Suppressor macrophage treated with lipopolysaccharide for 4 hours (primary cell): Measurements from ENCODE around the gene MAN1C1.
A peak's percentile ranks its signal among the peaks of the same experiment; 100 is the strongest.
"Not testable (repeated sequence)": the region's sequence is repeated elsewhere in the genome, so short reads cannot be mapped to it uniquely, and the experiment has no call there.

ENCODE experiments used
- DNase-seq: peaks from one replicate; pipeline ENCODE4 v3.0.0-alpha.2; 2020

The MAN1C1 gene

DNA sequence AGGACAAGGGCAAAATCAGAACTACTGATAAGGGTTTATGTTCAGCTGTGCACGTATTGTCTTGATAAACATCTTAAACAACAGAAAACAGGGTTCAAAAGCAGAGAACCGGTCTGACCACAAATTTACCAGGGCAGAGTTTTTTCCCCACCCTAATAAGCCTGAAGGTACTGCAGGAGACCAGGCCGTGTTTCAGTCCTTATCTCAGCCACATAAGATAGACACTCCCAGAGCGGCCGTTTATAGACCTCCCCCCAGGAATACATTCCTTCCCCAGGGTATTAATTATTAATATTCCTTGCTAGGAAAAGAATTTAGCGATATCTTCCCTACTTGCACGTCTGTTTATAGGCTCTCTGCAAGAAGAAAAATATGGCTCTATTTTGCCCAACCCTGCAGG, 19.6 kb downstream of the MAN1C1 start:
- DNase-seq, result not testable (repeated sequence)

DNA sequence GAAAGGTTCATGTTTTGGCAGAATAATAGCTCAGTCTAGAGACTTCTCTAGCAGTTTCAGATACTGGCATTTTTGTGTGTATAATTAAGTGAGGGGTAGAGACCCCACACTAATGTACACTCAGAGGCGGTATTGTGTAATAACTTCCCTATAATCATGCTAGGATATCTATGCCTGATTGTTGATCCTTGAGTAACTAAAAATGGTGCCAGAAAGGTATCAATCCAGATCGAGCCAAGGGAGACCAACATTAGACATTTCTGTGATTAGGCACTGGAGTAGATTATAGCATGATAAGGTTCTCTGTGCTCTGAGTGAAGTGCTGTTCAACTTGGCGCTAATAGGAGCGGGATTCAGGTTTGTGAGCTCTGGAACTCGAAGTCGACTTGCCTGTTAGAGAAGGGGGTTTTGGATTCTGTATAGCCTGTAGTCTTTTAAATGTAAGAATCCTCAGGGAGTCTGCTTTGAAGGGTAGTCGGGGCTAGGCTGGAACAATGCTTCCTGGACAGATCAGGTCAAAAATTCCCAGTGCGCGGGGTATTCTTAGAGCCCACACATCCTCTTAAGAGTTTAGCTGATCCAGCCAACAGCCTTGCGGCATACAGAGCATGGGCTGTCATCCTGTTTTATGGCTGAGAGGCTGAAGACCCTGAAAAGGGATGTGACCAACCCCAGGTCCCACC, 24.2 kb downstream of the MAN1C1 start:
- DNase-seq, result no peak

DNA sequence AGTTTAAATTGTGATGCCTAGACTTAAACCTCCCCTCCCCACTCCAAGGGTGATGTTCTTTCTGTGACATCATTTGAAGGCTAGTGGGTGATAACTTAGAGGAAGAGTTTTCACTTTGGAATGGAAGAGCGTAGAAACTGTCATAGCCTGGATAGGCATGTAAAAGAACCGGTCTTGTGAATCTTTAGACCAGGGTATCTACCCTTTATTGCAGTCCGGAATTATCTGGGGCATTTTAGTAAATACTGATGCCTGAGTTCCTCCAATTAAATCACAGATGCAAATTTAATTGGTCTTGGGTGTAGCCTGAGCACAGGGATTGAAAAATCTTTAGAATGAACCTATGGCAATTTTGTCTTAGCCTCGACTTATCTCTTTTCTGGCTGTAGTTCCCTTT, 24.7 kb downstream of the MAN1C1 start:
- DNase-seq, result no peak

DNA sequence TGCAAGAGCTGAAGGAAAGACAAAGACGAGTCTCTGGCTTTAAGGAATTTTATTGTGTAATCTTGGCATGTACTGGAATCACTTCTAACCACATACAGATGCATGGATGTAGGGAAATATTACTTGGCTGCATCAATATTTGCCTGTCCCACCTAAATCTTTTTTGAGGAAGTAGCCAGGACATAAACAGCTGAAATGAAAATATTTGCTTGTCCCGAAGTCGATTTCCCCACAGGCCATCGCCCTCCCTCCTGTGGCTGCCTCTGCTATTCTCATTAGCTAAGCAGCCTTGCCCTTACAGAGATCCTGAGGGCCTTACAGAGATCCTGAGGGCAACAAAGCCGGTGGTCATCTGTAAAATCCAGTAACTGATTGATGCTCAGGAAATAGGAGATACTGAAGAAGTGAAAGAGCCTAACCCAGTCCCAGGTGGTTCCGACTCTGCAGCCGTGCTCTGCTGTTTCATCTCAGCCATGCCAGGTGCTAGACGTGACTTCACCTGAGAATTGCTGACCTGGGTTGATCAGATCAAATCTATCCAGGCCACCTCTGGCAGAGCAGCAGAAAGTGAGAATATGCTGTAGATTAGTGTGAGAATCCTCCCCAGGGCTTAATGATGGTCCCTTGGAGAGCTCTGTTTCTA, 25.5 kb downstream of the MAN1C1 start:
- peak; percentile 7 for DNase-seq

DNA sequence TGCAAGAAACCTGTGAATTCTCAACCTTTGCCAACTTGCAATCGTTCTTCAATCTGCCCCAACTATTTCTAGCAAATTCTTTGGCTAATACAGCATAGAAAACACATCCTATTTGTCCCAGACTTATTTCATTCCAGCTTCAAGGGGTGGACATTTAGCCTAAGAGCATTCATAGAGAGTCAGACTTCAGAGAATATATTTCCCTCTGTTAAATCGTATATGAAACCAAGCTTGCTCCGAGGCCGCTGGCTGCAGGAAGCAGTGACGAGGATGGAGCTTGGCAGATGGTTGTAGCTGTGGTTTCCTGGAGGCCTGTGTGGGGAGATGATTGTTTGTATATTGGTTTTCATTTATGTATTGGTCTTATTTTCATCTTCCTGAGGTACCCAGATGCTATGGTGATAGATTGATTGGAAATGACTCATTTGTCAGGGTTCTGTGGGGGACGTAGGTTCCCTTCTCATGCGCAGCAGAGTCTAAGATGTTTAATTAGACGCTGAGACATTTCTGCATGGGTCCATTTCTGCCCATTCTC, 26.1 kb downstream of the MAN1C1 start:
- DNase-seq, result peak; percentile 25

DNA sequence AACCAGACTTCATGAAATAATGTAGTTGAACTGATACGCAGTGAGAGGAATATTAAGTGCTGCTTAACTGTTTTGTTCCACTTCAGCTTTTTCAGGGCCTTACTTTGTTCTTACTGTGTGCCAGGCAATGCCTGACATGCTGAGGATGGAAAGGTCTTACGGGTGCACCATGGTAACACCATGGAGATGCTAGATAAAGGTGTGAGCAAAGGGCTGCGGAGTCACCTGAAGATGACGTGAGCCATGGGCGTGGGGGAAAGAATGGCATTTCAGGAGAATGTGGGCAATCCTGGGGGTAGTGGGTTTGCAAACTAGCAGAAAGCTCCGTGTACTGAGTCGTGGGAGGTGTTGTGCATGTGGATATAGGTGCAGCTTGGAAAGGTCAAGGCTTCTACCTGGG, 27.3 kb downstream of the MAN1C1 start:
- no peak for DNase-seq

DNA sequence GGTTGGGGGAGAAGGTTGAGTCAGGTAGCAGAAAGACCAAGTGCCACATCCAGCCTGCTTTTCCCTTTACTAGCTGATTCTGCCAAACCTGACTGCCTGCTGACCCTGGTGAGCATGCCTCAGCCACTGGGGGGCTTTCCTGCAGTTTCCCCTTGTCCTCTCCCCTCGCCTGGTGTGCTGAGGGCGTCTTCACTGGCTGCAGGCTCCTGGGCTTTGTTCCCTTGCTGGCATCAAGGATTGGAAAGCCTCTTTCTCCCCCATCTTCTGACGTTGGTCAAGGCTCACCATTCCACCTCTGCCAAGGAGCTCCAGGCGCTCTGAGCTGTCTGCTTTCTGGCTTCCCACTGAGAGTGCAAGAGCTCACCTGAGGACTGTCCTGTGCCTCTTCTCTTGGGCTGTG, 28.4 kb downstream of the MAN1C1 start:
- DNase-seq, result no peak

DNA sequence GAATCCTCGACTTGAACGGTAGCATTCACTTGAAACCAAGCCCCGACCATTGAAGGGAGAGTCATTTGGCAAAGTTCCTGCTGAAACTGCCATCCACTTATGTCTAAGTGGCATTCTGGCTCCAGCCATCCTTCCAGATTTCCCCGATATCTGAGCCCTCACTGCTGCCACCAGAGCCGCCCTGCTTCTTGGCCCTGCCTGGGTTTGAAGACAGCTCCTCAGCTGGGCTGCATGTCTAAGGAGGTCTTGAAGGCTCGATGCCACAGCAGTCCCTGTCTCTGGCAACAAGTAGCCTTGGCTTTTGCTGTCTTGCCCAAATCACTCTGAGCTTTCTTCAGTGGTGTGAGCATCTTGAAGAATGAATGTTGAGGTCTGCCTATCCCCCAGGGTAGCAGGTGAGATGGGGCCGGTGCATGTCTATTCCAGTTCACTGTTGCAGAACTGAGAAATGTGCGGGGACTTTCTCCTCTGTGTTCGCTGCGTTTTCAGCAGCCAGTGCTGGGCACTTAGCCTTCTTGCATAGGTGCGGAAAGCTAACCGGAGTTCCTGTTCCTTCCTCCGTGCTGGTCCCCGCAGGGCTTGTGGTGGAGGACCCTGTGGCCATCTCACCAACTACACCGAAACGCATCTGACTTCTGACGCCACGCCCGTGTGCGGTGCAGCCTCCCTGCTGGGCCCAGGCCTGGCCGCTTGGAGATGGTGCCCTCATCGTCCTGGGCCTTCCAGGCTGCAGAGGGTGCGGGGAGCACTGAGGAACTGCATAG, 29.2 kb downstream of the MAN1C1 start:
- no peak for DNase-seq

DNA sequence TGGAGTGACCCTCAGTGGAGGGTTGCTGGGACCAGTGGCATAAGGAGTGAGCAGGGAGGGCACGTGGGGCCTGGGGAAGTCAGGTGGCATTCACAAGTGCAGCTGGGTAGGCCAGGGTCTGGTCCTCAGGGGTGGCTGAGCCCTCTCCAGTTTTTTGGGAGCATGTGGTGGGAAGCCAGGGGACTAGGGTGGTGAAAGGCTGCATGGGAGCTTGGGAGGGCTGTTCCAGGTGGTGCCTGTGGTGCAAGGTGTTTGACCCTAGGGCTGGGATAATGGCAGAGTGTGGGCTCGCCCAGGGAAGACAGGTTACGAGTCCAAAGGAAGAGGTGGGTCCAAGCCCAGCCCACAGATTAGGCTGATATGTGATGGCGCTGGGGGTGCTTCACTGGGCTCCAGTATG, 30.5 kb downstream of the MAN1C1 start:
- DNase-seq, result no peak

DNA sequence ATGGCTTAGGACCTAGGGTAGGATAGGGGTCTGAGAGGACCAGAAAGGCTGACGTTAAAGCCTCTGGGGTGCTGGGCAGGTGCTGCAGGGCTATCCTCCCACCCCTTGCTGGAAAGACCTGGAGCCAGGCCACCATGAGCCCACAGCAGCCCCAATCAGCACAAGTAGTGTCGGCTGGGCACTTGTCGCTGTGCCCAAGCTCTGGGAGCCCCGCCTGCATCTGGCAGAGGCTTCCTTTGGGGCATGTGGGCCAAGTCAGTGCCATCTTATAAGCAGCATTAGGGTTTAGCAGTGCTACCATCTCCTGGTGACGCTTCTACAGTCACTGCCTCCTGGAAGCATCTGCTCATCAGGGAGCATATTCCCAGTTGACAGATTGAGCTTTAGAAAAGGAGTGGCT, 31.3 kb downstream of the MAN1C1 start:
- DNase-seq, result no peak

DNA sequence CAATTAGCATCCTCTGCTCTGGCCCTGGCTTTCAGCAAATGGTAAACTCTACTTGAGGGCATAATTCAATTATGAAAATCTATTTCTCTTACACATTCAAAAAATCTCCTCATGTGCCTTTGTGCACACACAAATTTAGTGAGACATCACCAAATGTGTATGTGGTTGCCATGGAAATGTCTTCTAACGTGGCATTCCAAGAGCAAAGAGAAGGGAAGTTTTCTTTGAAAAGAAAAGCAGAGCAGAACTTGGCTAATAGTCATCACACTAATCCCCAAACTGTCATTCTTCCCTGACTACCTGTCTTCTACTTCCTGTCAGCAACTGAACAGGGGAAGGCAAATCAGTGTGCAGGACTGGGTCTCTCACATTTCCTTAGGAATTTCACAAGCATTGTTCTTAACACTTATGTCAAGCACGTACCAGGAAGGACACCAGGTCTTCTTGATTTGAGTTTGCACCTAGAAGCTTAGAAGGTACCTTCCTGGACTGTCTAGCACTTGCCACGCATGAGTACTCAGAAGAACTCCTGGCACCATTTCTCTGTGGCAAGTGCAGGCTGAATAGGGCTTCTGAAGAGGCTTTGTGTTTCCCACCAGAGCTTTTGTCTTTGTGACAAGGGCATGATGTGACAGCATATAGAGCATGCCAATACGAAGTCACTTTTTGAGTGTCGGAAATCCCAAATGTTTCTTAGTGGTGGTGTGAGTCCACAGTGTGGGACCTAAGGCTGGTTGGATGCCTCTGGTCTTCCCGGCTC, 32.3 kb downstream of the MAN1C1 start:
- no peak for DNase-seq

DNA sequence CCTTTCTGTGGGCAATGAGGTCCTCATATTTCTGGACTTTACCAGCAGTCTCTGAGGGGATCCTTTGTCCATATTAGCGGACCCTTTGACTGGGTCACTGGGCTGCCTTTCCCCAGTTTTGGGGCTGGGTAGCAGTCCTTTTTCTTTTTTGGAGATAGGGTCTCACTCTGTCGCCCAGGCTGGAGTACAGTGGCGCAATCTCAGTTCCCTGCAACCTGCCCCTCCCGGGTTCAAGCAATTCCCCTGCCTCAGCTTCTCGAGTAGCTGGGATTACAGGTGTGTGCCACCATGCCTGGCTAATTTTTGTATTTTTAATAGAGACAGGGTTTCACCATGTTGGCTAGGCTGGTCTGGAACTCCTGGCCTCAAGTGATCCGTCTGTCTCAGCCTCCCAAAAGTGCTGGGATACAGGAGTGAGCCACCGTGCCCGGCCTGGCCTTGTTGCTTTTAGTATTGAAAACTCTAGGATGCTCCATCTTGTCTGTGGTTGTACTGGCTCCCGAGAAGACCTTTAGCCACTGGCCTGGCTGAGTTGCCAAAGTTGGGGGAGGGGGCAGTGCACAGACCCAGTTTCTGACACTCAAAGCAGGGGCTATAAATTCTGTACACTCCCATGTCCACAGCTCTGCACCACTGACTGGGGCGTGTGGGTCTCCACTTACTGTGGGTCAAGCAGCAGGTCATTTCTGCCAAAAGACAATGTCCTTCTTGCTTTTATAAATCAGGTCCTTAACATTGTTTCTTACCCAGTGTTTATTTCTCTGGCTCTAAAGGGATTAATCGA, 33.1 kb downstream of the MAN1C1 start:
- DNase-seq, result no peak

DNA sequence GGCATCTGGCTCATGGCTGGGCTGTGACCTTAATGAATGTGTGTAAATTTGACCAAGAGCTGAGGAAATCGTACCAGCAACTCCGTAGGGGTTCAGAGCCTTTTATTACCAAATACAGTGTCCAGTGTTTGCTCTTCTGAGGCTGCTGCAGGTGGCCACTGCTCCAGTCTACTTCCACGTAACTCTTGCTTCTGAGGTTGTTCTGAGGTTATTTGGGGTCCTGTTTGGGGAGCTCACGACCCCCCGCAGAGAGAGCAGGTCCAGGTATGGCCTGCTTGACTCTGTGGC, 33.6 kb downstream of the MAN1C1 start:
- no peak for DNase-seq

DNA sequence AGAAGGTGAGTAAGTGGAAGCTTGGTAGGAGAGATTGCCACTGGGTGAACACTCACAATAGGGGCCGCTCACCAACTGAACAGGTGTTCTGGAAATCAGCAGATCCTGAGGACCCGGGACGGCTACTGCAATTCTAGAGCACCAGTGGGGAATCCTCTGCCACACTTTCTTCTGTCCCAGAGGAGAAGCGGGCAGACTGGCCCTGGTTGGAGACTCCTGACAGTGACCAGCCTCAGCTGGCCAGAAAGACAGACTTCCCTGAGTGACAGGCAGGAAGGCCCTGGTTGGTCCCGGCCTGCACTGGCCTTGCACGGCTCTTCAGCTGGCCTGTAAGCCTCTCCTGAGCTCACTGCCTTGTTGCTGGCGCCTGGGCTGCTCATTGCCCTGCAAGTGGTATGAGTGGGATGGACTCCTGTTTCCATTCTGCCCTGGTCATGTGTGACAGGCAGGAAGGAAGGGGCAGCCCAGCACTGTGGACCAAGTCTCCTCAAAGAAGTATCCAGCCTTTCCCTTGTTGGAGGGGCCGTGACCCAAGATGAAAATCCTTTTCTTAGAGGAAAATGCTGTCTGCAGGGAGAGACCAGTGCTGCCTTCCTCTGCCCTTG, 34.5 kb downstream of the MAN1C1 start:
- DNase-seq, result no peak

DNA sequence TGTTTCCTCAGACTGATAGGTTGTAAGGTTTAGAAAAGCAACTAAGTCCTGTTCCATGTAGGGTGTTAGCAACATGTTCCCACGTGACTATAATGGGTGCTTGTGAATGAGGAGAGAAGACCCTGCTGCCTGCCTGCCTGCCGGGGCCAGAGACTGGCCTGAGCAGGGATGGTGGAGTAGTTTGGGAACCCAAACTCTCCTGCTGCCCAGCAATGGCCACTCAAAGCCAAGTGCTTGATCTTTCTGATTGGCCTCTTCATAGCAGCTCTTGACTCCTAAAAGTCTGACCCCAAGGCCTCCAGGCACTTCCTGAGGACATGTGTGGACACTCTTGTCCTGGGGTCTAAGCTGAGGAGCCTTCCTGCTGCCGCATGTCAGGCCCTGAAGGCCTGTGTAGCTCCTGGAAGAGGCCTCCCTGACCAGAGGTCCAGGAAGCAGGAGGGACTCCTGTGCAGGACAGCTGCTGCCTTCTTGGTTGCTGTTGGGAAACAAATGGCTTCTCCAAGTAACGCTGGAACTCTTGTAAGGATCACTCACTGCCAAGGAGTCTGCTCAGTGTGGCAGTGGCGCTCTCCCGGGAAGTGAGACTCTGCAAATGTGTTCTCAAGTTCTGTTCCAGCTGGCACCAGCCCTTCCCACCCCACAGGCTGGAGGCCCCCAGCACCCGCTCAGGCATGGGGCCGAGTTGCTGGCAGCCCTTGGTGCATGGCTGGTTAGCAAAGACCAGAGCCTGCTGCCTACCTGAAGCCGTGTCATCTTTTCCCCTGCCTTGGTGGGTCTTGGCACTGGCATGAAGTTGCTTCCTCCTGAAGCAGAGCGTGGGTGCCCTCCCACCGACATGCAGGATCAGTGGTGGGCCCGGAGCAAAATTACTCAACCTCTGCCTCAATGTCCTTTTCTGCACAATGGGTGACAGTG, 35.5 kb downstream of the MAN1C1 start:
- DNase-seq, result no peak

DNA sequence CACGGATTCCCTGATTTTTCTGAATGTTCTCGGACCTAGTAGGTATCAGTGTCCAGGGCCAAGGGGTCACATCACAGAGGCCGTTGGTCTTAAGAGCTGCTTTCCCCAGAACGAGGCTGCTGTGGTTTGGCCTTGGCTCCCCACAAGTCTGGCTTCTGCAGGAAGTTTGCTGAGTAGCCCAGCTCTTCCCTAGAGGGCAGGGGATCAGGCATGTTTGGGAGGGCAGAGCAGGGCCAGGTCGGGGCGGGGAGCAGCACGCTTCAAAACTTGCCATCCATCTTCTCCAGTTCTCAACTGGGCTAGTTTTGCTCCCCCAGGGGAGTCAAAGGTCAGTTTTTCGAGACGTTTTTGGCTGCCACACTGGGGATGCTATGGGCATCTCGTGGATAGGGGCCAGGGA, 37.0 kb downstream of the MAN1C1 start:
- no peak for DNase-seq

DNA sequence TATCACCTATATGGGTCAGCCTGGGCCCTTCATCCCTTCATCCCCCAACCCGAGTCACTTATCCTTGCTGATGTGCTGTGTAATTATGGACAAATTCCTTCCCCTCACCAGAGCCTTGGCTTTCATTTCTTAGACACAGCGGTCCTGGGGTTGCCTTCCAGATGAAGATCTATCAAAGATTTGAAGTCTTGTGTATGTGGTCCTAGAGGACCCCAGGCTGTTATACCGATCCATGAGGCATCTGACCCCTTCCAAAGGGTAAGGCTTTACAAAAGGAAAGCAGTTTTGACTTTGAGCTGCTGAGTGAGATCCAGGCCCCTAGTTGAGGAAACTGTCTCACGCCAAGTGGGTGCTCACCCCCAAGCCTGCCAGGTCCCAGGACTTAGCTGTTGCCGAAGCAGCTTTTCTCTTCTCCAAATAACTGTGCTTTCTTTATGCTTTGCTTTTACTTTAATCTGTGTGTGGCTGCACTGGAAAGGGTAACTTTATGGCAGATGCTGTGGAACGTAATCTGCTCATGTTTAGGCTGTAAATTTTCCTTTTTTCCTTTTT, 37.6 kb downstream of the MAN1C1 start:
- DNase-seq, result no peak

DNA sequence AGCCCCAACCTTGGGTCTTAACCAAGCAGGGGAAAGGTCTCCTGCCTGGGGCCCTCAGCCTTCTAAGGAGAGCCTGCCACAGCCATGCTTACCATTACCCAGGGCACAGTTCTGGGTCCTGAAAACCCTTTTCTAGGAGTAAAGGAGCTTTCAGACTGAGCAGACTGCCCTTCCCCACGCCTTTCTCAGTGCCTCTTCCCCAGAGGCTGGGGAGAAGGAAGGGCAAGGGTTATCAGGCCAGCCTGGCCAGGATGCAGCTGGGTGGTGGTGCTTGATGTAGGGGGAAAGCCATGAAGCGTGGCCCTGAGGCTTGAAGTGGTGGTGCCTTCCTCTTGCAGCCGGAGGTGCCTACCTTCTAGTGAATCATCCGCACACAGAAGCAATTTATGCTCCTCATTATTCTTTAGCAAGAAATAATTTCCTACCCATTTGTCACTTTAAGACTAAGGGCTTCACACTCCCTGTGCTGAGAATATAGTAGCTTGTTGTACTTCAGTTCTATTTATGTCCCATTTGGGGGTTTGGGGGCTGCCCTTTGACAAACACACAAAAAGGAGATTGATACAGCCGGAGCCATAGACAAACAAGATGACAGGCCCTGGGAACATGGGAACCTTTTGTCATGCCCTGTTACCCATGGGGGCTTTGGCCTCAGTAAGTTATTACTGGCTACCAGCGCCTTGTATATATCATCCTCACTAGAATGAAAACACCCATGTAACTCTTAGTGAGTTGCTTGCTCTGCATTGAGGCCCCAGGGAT, 40.7 kb downstream of the MAN1C1 start:
- DNase-seq, result no peak

DNA sequence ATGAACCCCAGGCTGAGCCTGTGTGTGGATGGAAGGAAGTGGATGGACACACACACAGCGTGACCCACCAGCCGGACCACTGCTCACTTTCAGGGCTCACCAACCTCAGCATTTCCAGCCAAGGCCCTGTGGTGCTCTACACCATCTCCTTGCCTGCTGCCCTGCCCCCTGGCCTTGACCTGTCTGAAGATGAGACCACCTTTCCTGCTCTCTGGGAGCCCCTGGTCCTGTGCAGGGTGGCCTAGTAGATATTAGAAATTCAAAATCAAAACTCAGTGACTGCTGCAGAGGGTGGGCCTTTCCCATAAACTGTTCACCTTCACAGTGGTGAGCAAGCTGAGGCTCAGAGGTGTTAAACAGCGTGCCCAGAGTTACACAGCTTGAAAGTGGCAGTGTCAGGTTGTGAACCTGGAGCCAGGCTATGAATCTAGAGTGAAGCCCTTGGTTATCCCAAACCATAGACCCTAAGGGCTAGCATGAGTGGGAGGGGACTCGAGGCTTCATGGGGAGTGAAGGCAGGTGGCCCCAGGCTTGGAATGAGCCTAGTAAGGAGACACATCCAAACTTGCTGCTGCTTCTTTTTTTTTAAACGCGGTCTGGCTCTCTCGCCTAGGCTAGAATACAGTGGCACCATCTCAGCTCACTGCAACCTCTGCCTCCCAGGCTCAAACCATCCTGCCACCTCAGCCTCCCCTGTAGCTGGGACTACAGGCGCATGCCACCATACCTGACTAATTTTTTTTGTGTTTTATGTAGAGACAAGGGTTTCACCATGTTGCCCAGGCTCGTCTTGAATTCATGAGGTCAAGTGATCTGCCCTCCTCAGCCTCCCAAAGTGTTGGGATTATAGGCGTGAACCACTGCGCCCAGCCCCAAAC, 41.5 kb downstream of the MAN1C1 start:
- no peak for DNase-seq
